DMS153 treated with DMSO at 0.1 percent for 48 hours (cell line): Measurements from ENCODE around the gene WDR1.

ENCODE experiments used
- DNase-seq: peaks from one replicate; lab custom pipeline; 2025; ENCODE audit not compliant: unreplicated experiment; lab: John Stamatoyannopoulos, UW

Gene WDR1

GRCh38 chr4:10115271-10115796 is 1.3 kb downstream of the WDR1 start:
- DNase-seq, result no peak

- no peak for DNase-seq
These were observed 2.0 kb downstream of the WDR1 start for GRCh38 chr4:10114607-10115006.

- no peak for DNase-seq
These were observed 2.5 kb downstream of the WDR1 start for GRCh38 chr4:10114147-10114546.

- DNase-seq, result no peak
These were observed 3.1 kb downstream of the WDR1 start for GRCh38 chr4:10113362-10114047.

GRCh38 chr4:10112658-10113284 is 3.8 kb downstream of the WDR1 start:
- no peak for DNase-seq

- DNase-seq, result no peak
These were observed 5.4 kb downstream of the WDR1 start for GRCh38 chr4:10111067-10111801.

- no peak for DNase-seq
These were observed 6.5 kb downstream of the WDR1 start for GRCh38 chr4:10109995-10110670.

- no peak for DNase-seq
These were observed 7.5 kb downstream of the WDR1 start for GRCh38 chr4:10108818-10109783.

- no peak for DNase-seq
These were observed 8.2 kb downstream of the WDR1 start for GRCh38 chr4:10108391-10108790.

GRCh38 chr4:10107111-10108091 is 9.2 kb downstream of the WDR1 start:
- DNase-seq, result no peak

GRCh38 chr4:10106421-10107039 is 10.1 kb downstream of the WDR1 start:
- no peak for DNase-seq

- no peak for DNase-seq
These were observed 10.7 kb downstream of the WDR1 start for GRCh38 chr4:10105920-10106319.

GRCh38 chr4:10105421-10105820 is 11.2 kb downstream of the WDR1 start:
- no peak for DNase-seq

GRCh38 chr4:10104991-10105276 is 11.7 kb downstream of the WDR1 start:
- no peak for DNase-seq

GRCh38 chr4:10104211-10104990 is 12.2 kb downstream of the WDR1 start:
- DNase-seq, result no peak

GRCh38 chr4:10102474-10103332 is 13.9 kb downstream of the WDR1 start:
- DNase-seq, result no peak
